ENCODE data around the gene SIM1. TPM values are rescaled to one million over a fixed set of nuclear protein-coding genes. Genes with fewer than 3 reads are reported as not detected.

The SIM1 gene
- total and polyA plus RNA-seq, 4 donors, result not detected

DNA sequence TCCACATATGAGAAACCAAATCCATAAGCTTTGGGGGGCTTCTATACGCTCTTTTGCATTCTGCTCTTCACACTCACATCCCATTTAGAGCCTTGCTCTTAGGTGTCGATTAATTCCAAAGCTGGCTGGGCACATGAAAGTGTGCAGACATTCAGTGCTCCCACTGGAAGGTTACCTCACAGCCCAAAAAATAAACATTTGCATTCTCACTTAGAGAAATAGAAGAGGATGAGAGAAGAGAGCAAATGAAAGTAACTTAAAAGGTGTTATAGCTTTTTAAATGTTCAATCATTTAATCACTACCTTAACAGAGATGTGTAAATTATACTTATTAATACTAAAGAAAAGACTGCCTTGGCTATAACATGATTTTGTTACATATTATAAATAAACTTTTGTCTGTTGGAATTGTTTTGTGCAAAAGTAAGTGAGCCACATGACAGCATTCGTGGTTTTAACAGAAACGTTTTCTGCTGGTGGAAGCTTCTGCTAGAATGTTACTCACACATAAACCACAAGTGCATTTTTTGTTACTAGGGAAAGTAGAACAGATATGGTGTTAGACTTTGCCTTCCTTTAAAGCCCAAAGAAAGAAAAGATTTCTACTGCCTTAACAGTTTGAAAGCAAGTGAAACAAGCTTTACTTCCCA, 116.7 kb downstream of the SIM1 start:
- TF ChIP-seq, protein P1, sequence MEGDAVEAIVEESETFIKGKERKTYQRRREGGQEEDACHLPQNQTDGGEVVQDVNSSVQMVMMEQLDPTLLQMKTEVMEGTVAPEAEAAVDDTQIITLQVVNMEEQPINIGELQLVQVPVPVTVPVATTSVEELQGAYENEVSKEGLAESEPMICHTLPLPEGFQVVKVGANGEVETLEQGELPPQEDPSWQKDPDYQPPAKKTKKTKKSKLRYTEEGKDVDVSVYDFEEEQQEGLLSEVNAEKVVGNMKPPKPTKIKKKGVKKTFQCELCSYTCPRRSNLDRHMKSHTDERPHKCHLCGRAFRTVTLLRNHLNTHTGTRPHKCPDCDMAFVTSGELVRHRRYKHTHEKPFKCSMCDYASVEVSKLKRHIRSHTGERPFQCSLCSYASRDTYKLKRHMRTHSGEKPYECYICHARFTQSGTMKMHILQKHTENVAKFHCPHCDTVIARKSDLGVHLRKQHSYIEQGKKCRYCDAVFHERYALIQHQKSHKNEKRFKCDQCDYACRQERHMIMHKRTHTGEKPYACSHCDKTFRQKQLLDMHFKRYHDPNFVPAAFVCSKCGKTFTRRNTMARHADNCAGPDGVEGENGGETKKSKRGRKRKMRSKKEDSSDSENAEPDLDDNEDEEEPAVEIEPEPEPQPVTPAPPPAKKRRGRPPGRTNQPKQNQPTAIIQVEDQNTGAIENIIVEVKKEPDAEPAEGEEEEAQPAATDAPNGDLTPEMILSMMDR (IDR thresholded peaks at IDR 0.05; ENCODE audit: control extremely low read depth, extremely low read depth), result no peak
- 51 to 61% methylated on average over 4 of the region's 4 CpGs for WGBS, 2 donors
- Histone ChIP-seq H3K4me1 (ENCODE audit: control insufficient read depth in 5 of 5, insufficient read depth in 5 of 5, low read length in 5 of 5) (no peaks in the 10 kb centered on the region), H3K4me3 (no peak overlapping the region), H3K9me3 (ENCODE audit: control insufficient read depth in 4 of 4, insufficient read depth in 3 of 4, low read length in 3 of 4) (no peaks in the 10 kb centered on the region), H3K27me3 (ENCODE audit: control insufficient read depth in 3 of 3, insufficient read depth in 3 of 3, low read length in 2 of 3) (no peaks in the 10 kb centered on the region), H3K36me3 (ENCODE audit: control insufficient read depth in 4 of 4, insufficient read depth in 4 of 4, low read length in 4 of 4) (no peaks in the 10 kb centered on the region), H3K27ac (ENCODE audit: low read depth in 1 of 2, low read length in 1 of 2) (no peak overlapping the region), H3K9ac (ENCODE audit: insufficient read depth in 1 of 2, low read length in 2 of 2) (no peak overlapping the region)
- no peak for DNase-seq
- no peak for ATAC-seq (ENCODE audit: insufficient read depth, low FRiP score)

DNA sequence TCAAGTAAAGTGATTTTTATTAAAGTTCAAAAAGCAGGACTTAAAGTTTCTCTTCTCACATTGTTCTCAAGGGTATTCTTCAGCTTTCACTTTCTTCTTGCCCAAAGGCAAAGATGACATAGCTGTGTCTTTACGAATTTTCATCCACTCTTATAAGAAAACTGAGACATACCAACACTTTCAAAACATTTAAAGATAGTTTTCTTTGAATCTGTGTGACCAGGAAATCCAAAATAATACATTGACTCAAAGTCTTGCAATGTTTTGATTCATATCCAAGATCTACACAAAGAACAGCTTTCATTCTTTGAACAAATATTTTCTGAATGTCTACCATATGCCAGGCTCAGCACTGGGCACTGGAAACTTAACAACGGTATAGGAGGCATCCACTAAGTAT, 117.9 kb downstream of the SIM1 start:
- TF ChIP-seq, protein P1 (IDR thresholded peaks at IDR 0.05; ENCODE audit: control extremely low read depth, extremely low read depth), result no peak
- 52 to 74% methylated on average over 2 of the region's 2 CpGs for WGBS, 2 donors
- no peak overlapping the region for H3K9ac ChIP-seq (ENCODE audit: insufficient read depth in 1 of 2, low read length in 2 of 2)
- ATAC-seq (ENCODE audit: insufficient read depth, low FRiP score) (no peak), DNase-seq (no peak)
- H3K4me1 ChIP-seq (ENCODE audit: control insufficient read depth in 5 of 5, insufficient read depth in 5 of 5, low read length in 5 of 5), result no peaks in the 10 kb centered on the region
- no peaks in the 10 kb centered on the region for H3K9me3 ChIP-seq (ENCODE audit: control insufficient read depth in 4 of 4, insufficient read depth in 3 of 4, low read length in 3 of 4)
- no peaks in the 10 kb centered on the region for H3K36me3 ChIP-seq (ENCODE audit: control insufficient read depth in 4 of 4, insufficient read depth in 4 of 4, low read length in 4 of 4)
- no peak overlapping the region for H3K4me3 ChIP-seq
- H3K27me3 ChIP-seq (ENCODE audit: control insufficient read depth in 3 of 3, insufficient read depth in 3 of 3, low read length in 2 of 3), result no peaks in the 10 kb centered on the region
- H3K27ac ChIP-seq (ENCODE audit: low read depth in 1 of 2, low read length in 1 of 2), result no peak overlapping the region

DNA sequence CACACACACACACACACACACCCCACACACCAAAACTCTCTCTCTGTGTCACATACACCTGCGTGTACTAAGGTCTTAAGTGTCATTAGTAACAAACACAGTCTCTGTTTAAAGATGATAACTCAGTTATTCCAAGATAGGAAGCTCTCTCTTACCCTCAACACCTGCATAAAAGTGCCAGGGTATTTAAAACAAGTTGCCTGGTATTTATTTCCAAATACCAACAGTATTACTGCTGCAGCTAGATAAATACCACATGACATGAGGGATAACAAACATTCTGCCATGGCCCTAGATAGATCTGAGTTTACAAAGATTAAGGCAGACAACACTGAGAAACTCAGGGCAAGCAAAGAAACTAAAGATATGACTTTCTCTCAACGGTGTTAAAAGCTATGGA, 118.5 kb downstream of the SIM1 start:
- DNase-seq (no peak), ATAC-seq (ENCODE audit: insufficient read depth, low FRiP score) (no peak)
- Histone ChIP-seq H3K27me3 (ENCODE audit: control insufficient read depth in 3 of 3, insufficient read depth in 3 of 3, low read length in 2 of 3) (no peaks in the 10 kb centered on the region), H3K9me3 (ENCODE audit: control insufficient read depth in 4 of 4, insufficient read depth in 3 of 4, low read length in 3 of 4) (no peaks in the 10 kb centered on the region), H3K4me1 (ENCODE audit: control insufficient read depth in 5 of 5, insufficient read depth in 5 of 5, low read length in 5 of 5) (no peaks in the 10 kb centered on the region), H3K36me3 (ENCODE audit: control insufficient read depth in 4 of 4, insufficient read depth in 4 of 4, low read length in 4 of 4) (no peaks in the 10 kb centered on the region), H3K4me3 (no peak overlapping the region), H3K9ac (ENCODE audit: insufficient read depth in 1 of 2, low read length in 2 of 2) (no peak overlapping the region), H3K27ac (ENCODE audit: low read depth in 1 of 2, low read length in 1 of 2) (no peak overlapping the region)
- 43 to 71% methylated on average over 2 of the region's 2 CpGs for WGBS, 2 donors
- TF ChIP-seq, protein P1 (IDR thresholded peaks at IDR 0.05; ENCODE audit: control extremely low read depth, extremely low read depth), result no peak

DNA sequence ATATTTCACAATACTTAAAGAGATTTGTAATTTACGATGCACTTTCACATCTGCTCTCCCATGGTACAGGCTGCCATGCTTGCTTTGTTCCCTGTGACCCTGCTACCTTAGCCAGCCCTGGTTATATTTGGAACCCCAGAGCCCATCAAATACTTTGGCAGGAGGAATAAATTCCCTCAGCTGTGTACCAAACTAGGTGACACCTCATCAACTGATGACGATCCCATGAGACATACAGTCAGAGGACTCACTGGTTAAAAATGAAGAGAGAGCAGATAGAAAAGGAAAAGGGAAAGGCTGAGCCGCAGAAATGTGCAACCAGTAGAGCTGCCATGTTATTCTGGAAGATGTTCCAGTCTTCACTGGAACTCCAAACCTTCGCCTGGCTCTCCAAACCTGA, 120.0 kb downstream of the SIM1 start:
- Histone ChIP-seq H3K27me3 (ENCODE audit: control insufficient read depth in 3 of 3, insufficient read depth in 3 of 3, low read length in 2 of 3) (no peaks in the 10 kb centered on the region), H3K27ac (ENCODE audit: low read depth in 1 of 2, low read length in 1 of 2) (no peak overlapping the region), H3K9me3 (ENCODE audit: control insufficient read depth in 4 of 4, insufficient read depth in 3 of 4, low read length in 3 of 4) (no peaks in the 10 kb centered on the region), H3K36me3 (ENCODE audit: control insufficient read depth in 4 of 4, insufficient read depth in 4 of 4, low read length in 4 of 4) (no peaks in the 10 kb centered on the region), H3K4me3 (no peak overlapping the region), H3K9ac (ENCODE audit: insufficient read depth in 1 of 2, low read length in 2 of 2) (no peak overlapping the region), H3K4me1 (ENCODE audit: control insufficient read depth in 5 of 5, insufficient read depth in 5 of 5, low read length in 5 of 5) (no peaks in the 10 kb centered on the region)
- TF ChIP-seq, protein P1 (IDR thresholded peaks at IDR 0.05; ENCODE audit: control extremely low read depth, extremely low read depth), result no peak
- no peak for DNase-seq
- no peak for ATAC-seq (ENCODE audit: insufficient read depth, low FRiP score)
- WGBS, 2 donors, result 79 to 88% methylated on average over 4 of the region's 4 CpGs
